ENCODE measurements around the gene IL21R. TPM values are rescaled to one million over a fixed set of nuclear protein-coding genes. Genes with fewer than 3 reads are reported as not detected.

The IL21R gene
- total and polyA plus RNA-seq, 2 donors (not counting 3 experiments of a cell fraction or from before 2014, with no cell fraction given), result 0.03 TPM; not detected in 1

GRCh38 chr16:27359615-27360014 is 42.4 kb upstream of the IL21R start:
- ChIA-PET POLR2A (no interaction called here), CTCF (no interaction called here)
- H3K79me2 ChIP-seq (ENCODE audit: control insufficient read depth, insufficient read depth, low read length), result no peaks in the 10 kb centered on the region
- FAIRE-seq (no peak), DNase-seq (ENCODE audit: low read depth, low spot score) (no peak)
- H3K4me1 ChIP-seq (ENCODE audit: control insufficient read depth, extremely low read depth, insufficient read depth, low read length), result peaks cover 7% of the 10 kb centered on the region
- H3K27me3 ChIP-seq (ENCODE audit: control insufficient read depth in 2 of 2, insufficient read depth in 2 of 2, low read length in 2 of 2), result no peaks in the 10 kb centered on the region
- no peak overlapping the region for H3K4me2 ChIP-seq (ENCODE audit: insufficient read depth, low read length)
- dilution Hi-C loops (cut with MboI; ENCODE audit: extremely low pct_ligation_motif_present, low sequenced_read_pairs) (no loop called here), intact Hi-C loops (cut with micrococcal nuclease) (no loop called here)
- TF ChIP-seq MYC (IDR thresholded peaks at IDR 0.05; ENCODE audit: low read depth, low read length) (no peak), GATA2 (IDR thresholded peaks at IDR 0.05; ENCODE audit: insufficient read depth, insufficient read length, low read depth, low read length) (no peak)
- no peak overlapping the region for H3K4me3 ChIP-seq (replicated peaks in 1 of 3; ENCODE audit: insufficient read depth in 1 of 3, low read depth in 1 of 3, low read length in 3 of 3)
- H2AFZ ChIP-seq (ENCODE audit: low read depth, low read length), result no peak overlapping the region
- no TSS peak for BruUV-seq (replicated peaks)
- H4K20me1 ChIP-seq (replicated peaks; ENCODE audit: control insufficient read depth, extremely low read depth, insufficient read depth, low read length), result no peaks in the 10 kb centered on the region
- H3K9ac ChIP-seq (replicated peaks; ENCODE audit: extremely low read depth, insufficient read depth, low read length), result no peak overlapping the region
- H3K36me3 ChIP-seq (ENCODE audit: control insufficient read depth in 2 of 2, extremely low read depth in 1 of 2, insufficient read depth in 2 of 2, low read length in 2 of 2), result peaks cover 17 to 51% of the 10 kb centered on the region in 2 experiments
- no peaks in the 10 kb centered on the region for H3K9me1 ChIP-seq (replicated peaks; ENCODE audit: control insufficient read depth, extremely low read depth, insufficient read depth, low read length)
- H3K27ac ChIP-seq (ENCODE audit: insufficient read depth, low read depth, low read length), result no peak overlapping the region
- no peaks in the 10 kb centered on the region for H3K9me3 ChIP-seq (replicated peaks; ENCODE audit: control insufficient read depth, insufficient read depth, low read length)

GRCh38 chr16:27361987-27362386 is 40.0 kb upstream of the IL21R start:
- Histone ChIP-seq H3K27me3 (ENCODE audit: control insufficient read depth in 2 of 2, insufficient read depth in 2 of 2, low read length in 2 of 2) (no peaks in the 10 kb centered on the region), H4K20me1 (replicated peaks; ENCODE audit: control insufficient read depth, extremely low read depth, insufficient read depth, low read length) (no peaks in the 10 kb centered on the region), H3K4me1 (ENCODE audit: control insufficient read depth, extremely low read depth, insufficient read depth, low read length) (peaks cover 17% of the 10 kb centered on the region), H3K27ac (ENCODE audit: insufficient read depth, low read depth, low read length) (no peak overlapping the region), H3K9me3 (replicated peaks; ENCODE audit: control insufficient read depth, insufficient read depth, low read length) (no peaks in the 10 kb centered on the region), H2AFZ (ENCODE audit: low read depth, low read length) (no peak overlapping the region), H3K36me3 (ENCODE audit: control insufficient read depth in 2 of 2, extremely low read depth in 1 of 2, insufficient read depth in 2 of 2, low read length in 2 of 2) (peaks cover 10 to 35% of the 10 kb centered on the region in 2 experiments), H3K9me1 (replicated peaks; ENCODE audit: control insufficient read depth, extremely low read depth, insufficient read depth, low read length) (no peaks in the 10 kb centered on the region), H3K4me3 (replicated peaks in 1 of 3; ENCODE audit: insufficient read depth in 1 of 3, low read depth in 1 of 3, low read length in 3 of 3) (no peak overlapping the region), H3K4me2 (ENCODE audit: insufficient read depth, low read length) (no peak overlapping the region), H3K79me2 (ENCODE audit: control insufficient read depth, insufficient read depth, low read length) (no peaks in the 10 kb centered on the region), H3K9ac (replicated peaks; ENCODE audit: extremely low read depth, insufficient read depth, low read length) (no peak overlapping the region)
- intact Hi-C loops (cut with micrococcal nuclease) (no loop called here), dilution Hi-C loops (cut with MboI; ENCODE audit: extremely low pct_ligation_motif_present, low sequenced_read_pairs) (no loop called here)
- no TSS peak for BruUV-seq (replicated peaks)
- CTCF ChIA-PET, result interaction anchor here (1.1 to 3.4 kb wide), 2 partner anchors 127 to 183 kb away, joined by 4 to 20 read pairs; no protein-coding TSS in a partner anchor
- DNase-seq (ENCODE audit: low read depth, low spot score), result no peak
- POLR2A ChIA-PET, result no interaction called here
- FAIRE-seq, result no peak
- no peak for TF ChIP-seq CTCF (IDR thresholded peaks at IDR 0.05; ENCODE audit: extremely low read depth in 1 of 2, insufficient read depth in 1 of 2, low read depth in 1 of 2, low read length in 2 of 2)
- no peak for TF ChIP-seq MYC (IDR thresholded peaks at IDR 0.05; ENCODE audit: low read depth, low read length)
- no peak for TF ChIP-seq FOS (IDR thresholded peaks at IDR 0.05; ENCODE audit: borderline replicate concordance, insufficient read depth, low read length)
- TF ChIP-seq MAX (IDR thresholded peaks at IDR 0.05; ENCODE audit: insufficient read depth, insufficient read length), result no peak
- TF ChIP-seq JUN (IDR thresholded peaks at IDR 0.05; ENCODE audit: borderline replicate concordance, insufficient read depth, insufficient read length, low read depth), result no peak
- no peak for TF ChIP-seq POLR2AphosphoS5 (IDR thresholded peaks at IDR 0.05; ENCODE audit: insufficient read depth, low read depth, low read length)
- no peak for TF ChIP-seq POLR2A (IDR thresholded peaks at IDR 0.05; ENCODE audit: low read depth, low read length)
- no peak for TF ChIP-seq EZH2 (IDR thresholded peaks at IDR 0.05; ENCODE audit: borderline replicate concordance, low read depth, low read length, severe bottlenecking)
- no peak for TF ChIP-seq GATA2 (IDR thresholded peaks at IDR 0.05; ENCODE audit: insufficient read depth, insufficient read length, low read depth, low read length)
